Activated CD8-positive, alpha-beta T cell treated with anti-CD3 and anti-CD28 coated beads for 36 hours (primary cell): ENCODE results near the gene HSPA1B. TPM values are rescaled to one million over a fixed set of nuclear protein-coding genes. Genes with fewer than 3 reads are reported as not detected.
"Not testable (repeated sequence)": the region's sequence is repeated elsewhere in the genome, so short reads cannot be mapped to it uniquely, and the experiment has no call there.

Source experiments
- ATAC-seq: fragments of 200-7000 bp; cut with Tn5 transposase; one replicate; pipeline ENCODE4 v1.10.0; 2021; ENCODE audit warnings: mild to moderate bottlenecking, moderate library complexity
- CTCF ChIA-PET: fragments of 350-600 bp; sonication (Branson Sonifier 250); formaldehyde crosslinking; loops from one replicate; lab custom pipeline; 2021; ENCODE audit warnings: antibody characterized with exemption; lab: Charles Lee
- POLR2A ChIA-PET: fragments of 350-600 bp; sonication (Branson Sonifier 250); formaldehyde crosslinking; loops from one replicate; lab custom pipeline; 2021; ENCODE audit warnings: antibody characterized with exemption; lab: Charles Lee
- DNase-seq: peaks from one replicate; pipeline ENCODE4 v3.0.0-alpha.2; 2020
- H3K27ac Mint-ChIP-seq: one replicate; pipeline ENCODE4 v1.8.0; 2021; ENCODE audit warnings: mild to moderate bottlenecking, mixed read lengths
- H3K27me3 Mint-ChIP-seq: one replicate; pipeline ENCODE4 v1.8.0; 2021; ENCODE audit warnings: mixed read lengths
- H3K36me3 Mint-ChIP-seq: one replicate; pipeline ENCODE4 v1.8.0; 2021; ENCODE audit warnings: low read depth, mixed read lengths
- H3K4me1 Mint-ChIP-seq: one replicate; pipeline ENCODE4 v1.8.0; 2021; ENCODE audit warnings: low read depth, mixed read lengths
- H3K4me3 Mint-ChIP-seq: one replicate; pipeline ENCODE4 v1.8.0; 2021; ENCODE audit warnings: mild to moderate bottlenecking, moderate library complexity, mixed read lengths
- H3K9me3 Mint-ChIP-seq: one replicate; pipeline ENCODE4 v1.8.0; 2021; ENCODE audit warnings: mixed read lengths
- intact Hi-C: fragments of 100-400 bp; cut with micrococcal nuclease; formaldehyde crosslinking; loops from one replicate; pipeline ENCODE4 v1.10.0; 2022
- total RNA-seq, 2 experiments: library from RNA; stranded (reverse); gene quantifications; one replicate each; pipeline ENCODE4 v1.2.3, GENCODE V29; 2021
- TF ChIP-seq, protein P1 (sequence below): fragments of 200-600 bp; IDR thresholded peaks from one replicate; pipeline ENCODE4 v1.8.0; 2022; ENCODE audit warnings: antibody characterized with exemption, mild to moderate bottlenecking

The HSPA1B gene
- total RNA-seq, 2 experiments from 2014 or later, result 50.4 to 50.8 TPM

DNA sequence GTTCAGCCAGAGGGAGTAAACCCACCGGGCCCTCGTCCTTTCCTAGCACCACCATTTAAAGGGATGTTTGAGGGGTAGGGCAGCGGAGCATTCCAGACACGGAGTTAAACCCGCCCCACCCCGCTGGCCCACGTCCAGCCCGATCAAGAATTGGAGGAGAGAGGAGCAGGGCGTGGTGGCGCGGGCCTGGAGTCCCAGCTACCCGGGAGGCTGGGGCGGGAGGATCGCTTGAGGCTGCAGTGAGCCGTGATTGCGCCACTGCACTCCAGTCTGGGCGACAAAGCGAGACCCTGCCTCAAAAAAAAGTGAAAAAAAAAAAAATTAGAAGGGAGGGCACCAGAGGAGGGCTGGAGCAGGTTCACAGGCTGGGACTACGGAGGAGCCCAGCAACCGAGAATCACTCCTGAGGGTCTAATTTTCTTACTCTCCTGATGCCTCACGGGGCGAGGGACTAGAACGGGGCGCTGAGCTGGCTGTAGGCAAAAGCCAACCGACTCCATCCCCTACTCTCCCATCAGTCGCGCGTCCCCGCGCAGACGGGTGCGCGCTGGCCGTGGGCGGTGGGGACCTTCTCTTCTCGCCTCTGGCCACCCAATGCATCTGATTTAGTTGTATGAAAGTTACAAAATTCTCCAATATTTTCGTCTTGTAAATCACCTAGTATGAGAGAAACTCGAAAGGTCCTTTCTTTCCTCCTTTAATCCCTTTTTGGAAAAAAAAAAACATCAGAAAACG, 6.1 kb upstream of the HSPA1B start:
- TF ChIP-seq, protein P1, sequence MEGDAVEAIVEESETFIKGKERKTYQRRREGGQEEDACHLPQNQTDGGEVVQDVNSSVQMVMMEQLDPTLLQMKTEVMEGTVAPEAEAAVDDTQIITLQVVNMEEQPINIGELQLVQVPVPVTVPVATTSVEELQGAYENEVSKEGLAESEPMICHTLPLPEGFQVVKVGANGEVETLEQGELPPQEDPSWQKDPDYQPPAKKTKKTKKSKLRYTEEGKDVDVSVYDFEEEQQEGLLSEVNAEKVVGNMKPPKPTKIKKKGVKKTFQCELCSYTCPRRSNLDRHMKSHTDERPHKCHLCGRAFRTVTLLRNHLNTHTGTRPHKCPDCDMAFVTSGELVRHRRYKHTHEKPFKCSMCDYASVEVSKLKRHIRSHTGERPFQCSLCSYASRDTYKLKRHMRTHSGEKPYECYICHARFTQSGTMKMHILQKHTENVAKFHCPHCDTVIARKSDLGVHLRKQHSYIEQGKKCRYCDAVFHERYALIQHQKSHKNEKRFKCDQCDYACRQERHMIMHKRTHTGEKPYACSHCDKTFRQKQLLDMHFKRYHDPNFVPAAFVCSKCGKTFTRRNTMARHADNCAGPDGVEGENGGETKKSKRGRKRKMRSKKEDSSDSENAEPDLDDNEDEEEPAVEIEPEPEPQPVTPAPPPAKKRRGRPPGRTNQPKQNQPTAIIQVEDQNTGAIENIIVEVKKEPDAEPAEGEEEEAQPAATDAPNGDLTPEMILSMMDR, result no peak

DNA sequence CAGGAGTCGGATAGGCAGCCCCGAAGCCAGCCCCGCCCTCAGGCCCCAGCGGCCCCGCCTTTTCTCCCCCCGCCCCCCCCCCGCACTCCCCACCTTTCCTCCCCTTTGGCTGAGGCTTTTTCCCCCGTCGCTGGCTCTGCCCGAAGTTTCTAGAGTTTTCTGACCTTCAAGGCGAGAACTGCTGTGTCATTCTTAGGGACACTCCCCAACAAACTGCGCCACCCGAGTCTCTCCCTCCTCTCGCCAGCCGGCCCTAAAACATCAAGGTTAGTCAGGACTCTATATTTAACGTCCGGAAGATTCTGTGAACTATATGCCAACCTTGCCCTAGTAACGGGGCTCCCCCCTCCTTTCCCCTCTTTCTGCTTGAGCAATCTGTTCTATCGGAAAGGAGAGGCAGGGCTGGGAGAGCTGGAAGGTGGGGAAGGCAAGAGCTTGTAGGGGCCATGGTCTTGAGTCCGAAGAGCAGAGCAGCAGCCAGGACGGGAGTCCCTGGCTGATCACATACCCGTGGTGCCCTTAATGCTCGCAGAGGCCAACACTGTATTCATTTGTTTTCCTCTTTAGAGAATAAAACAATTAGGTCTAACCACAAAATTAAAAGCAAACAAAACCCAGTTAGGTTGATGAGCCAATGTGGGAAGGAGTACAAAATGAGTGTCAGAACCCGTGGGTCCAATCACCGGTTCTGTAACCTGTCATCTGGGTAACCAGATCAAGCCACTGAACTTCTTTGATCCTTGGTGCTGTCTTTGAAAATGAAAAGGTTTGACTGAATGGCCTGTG, 5.3 kb upstream of the HSPA1B start:
- H3K27me3 Mint-ChIP-seq, result no peaks in the 10 kb centered on the region
- H3K4me1 Mint-ChIP-seq, result peaks cover 62% of the 10 kb centered on the region
- peak overlapping the region; percentile 96 for H3K27ac Mint-ChIP-seq
- peak; percentile 45 for ATAC-seq
- ChIA-PET CTCF (interaction anchor here (1.2 to 1.9 kb wide), 4 partner anchors 9 to 92 kb away, joined by 3 to 7 read pairs (median 6); no protein-coding TSS in a partner anchor), POLR2A (interaction anchor here (0.7 to 2.3 kb wide), 8 partner anchors 8 to 248 kb away, joined by 3 to 11 read pairs (median 4); no protein-coding TSS in a partner anchor)
- intact Hi-C loops, result loop anchor here (10.0 kb wide), 1 partner anchor 257 kb away; no protein-coding TSS in a partner anchor
- TF ChIP-seq, protein P1, result no peak
- DNase-seq, result peak; percentile 74
- no peaks in the 10 kb centered on the region for H3K9me3 Mint-ChIP-seq
- peaks cover 6% of the 10 kb centered on the region for H3K36me3 Mint-ChIP-seq
- peak overlapping the region; percentile 80 for H3K4me3 Mint-ChIP-seq

More for the DNA sequence above, 6.1 kb upstream of the HSPA1B start:
- CTCF ChIA-PET, result interaction anchor here (1.3 to 1.6 kb wide), 3 partner anchors 10 to 92 kb away, joined by 3 to 7 read pairs (median 3); partner anchors contain the start of gene LSM2
- Mint-ChIP-seq H3K9me3 (no peaks in the 10 kb centered on the region), H3K27ac (peak overlapping the region; percentile 96), H3K36me3 (peaks cover 6% of the 10 kb centered on the region), H3K4me3 (peak overlapping the region; percentile 80), H3K27me3 (no peaks in the 10 kb centered on the region), H3K4me1 (peaks cover 56% of the 10 kb centered on the region)
- DNase-seq (peak; percentile 80), ATAC-seq (peak; percentile 44)
- POLR2A ChIA-PET, result interaction anchor here (1.0 to 2.3 kb wide), 6 partner anchors 7 to 247 kb away, joined by 3 to 11 read pairs (median 4); no protein-coding TSS in a partner anchor
- intact Hi-C loops, result loop anchor here (10.0 kb wide), 1 partner anchor 257 kb away; no protein-coding TSS in a partner anchor

DNA sequence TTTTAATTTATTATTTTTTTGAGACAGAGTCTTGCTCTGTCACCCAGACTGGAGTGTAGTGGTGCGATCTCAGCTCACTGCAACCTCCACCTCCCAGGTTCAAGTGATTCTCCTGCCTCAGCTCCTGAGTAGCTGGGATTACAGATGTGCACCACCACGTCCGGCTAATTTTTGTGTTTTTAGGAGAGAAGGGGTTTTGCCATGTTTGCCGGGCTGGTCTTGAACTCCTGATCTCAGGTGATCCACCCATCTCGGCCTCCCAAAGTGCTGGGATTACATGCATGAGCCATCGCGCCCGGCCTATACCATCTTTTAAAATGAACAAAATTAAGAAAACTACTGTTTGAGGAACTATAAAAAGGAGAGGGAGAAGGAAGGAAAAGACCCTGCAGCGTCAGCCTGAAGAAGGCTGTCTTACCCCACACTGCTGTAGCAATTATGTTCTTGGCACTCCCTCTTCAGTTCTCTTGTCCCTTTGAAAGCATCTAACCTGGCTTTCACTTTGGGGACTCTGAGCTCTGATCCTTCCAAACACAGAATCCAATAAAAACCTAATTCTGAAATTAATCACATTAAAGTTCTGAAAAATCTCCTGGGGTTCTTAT, 3.8 kb upstream of the HSPA1B start:
- H3K27ac Mint-ChIP-seq, ATAC-seq, H3K4me3 Mint-ChIP-seq, H3K27me3 Mint-ChIP-seq, H3K9me3 Mint-ChIP-seq, DNase-seq, H3K36me3 Mint-ChIP-seq: not testable (repeated sequence)
- intact Hi-C loops, result loop anchor here (10.0 kb wide), 1 partner anchor 259 kb away; no protein-coding TSS in a partner anchor
- CTCF ChIA-PET, result interaction anchor here (1.9 kb wide), 1 partner anchor 86 kb away, joined by 6 read pairs; no protein-coding TSS in a partner anchor
- POLR2A ChIA-PET, result interaction anchor here (1.0 to 1.3 kb wide), 3 partner anchors 16 to 122 kb away, joined by 3 to 4 read pairs (median 3); no protein-coding TSS in a partner anchor
- peaks cover 50% of the 10 kb centered on the region for H3K4me1 Mint-ChIP-seq

DNA sequence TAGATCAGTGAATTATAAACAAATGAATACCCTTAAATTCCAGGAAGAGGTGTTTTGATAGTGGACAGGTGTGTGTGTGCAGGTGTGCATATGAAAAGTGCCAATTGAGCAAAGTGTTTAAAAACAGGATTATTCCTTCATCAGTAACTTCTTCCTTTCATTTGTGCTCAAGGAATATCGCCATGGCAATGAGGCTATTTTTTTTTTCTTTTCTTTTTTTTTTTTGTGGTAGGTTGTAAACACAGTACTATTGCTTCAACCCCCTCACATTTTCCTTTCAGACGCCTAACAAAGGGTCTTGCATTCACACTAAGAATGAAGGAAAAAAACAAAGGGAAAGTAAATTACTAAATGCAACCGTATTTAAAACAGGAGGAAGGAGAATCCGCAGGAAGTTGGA, 2.0 kb upstream of the HSPA1B start:
- intact Hi-C loops, result loop anchor here (10.0 kb wide), 1 partner anchor 261 kb away; no protein-coding TSS in a partner anchor
- CTCF ChIA-PET, result no interaction called here

More for the DNA sequence above, 2.0 kb upstream of the HSPA1B start:
- Mint-ChIP-seq H3K36me3 (peaks cover 8% of the 10 kb centered on the region), H3K27ac (peak overlapping the region; percentile 4), H3K9me3 (no peaks in the 10 kb centered on the region), H3K4me1 (peaks cover 43% of the 10 kb centered on the region), H3K4me3 (peak overlapping the region; percentile 81), H3K27me3 (no peaks in the 10 kb centered on the region)
- TF ChIP-seq, protein P1, result no peak
- DNase-seq (no peak), ATAC-seq (no peak)
- POLR2A ChIA-PET, result interaction anchor here (0.6 to 3.5 kb wide), 3 partner anchors 10 to 19 kb away, joined by 3 to 15 read pairs (median 4); partner anchors contain the start of gene LSM2
